Left ventricle myocardium inferior (tissue), 1 donor: ENCODE data around the gene PALM. TPM values are rescaled to one million over a fixed set of nuclear protein-coding genes. Genes with fewer than 3 reads are reported as not detected.

Experiments
- DNase-seq: peaks from one replicate; pipeline ENCODE4 v3.0.0-alpha.2; 2020
- H3K27ac ChIP-seq: fragments of 200-600 bp; replicated peaks from 2 replicates; pipeline ENCODE4 v1.8.0; 2021
- H3K27me3 ChIP-seq: fragments of 200-600 bp; 2 replicates; pipeline ENCODE4 v1.8.0; 2021; ENCODE audit warnings: low read depth
- H3K36me3 ChIP-seq: fragments of 200-600 bp; 2 replicates; pipeline ENCODE4 v1.8.0; 2021
- H3K4me1 ChIP-seq: fragments of 200-600 bp; 2 replicates; pipeline ENCODE4 v1.8.0; 2021
- H3K4me3 ChIP-seq: fragments of 200-600 bp; 2 replicates; pipeline ENCODE4 v1.8.0; 2021; ENCODE audit warnings: mild to moderate bottlenecking, moderate library complexity
- H3K9me3 ChIP-seq: fragments of 200-600 bp; replicated peaks from 2 replicates; pipeline ENCODE4 v1.8.0; 2021
- intact Hi-C: fragments of 100-400 bp; cut with micrococcal nuclease; formaldehyde crosslinking; loops from one replicate; pipeline ENCODE4 v1.11.0; 2022
- total RNA-seq: library from RNA; stranded (reverse); fragmentation: NEBNext Ultra II Directional; extraction: Animal tissue kit (Norgen Biotek cat#: 25700); gene quantifications from one replicate; pipeline ENCODE4 v1.2.1, GENCODE V29; 2021
- TF ChIP-seq, protein P1 (sequence below): fragments of 200-600 bp; IDR thresholded peaks from 2 replicates; pipeline ENCODE4 v1.8.0; 2021; ENCODE audit warnings: antibody characterized with exemption, mild to moderate bottlenecking, borderline replicate concordance
- donor health status: DM: no; HTN: yes; CAD: no; lungs with severe emphysema.

PALM gene
- total RNA-seq, 1 donor from 2014 or later, result 26.8 TPM

DNA sequence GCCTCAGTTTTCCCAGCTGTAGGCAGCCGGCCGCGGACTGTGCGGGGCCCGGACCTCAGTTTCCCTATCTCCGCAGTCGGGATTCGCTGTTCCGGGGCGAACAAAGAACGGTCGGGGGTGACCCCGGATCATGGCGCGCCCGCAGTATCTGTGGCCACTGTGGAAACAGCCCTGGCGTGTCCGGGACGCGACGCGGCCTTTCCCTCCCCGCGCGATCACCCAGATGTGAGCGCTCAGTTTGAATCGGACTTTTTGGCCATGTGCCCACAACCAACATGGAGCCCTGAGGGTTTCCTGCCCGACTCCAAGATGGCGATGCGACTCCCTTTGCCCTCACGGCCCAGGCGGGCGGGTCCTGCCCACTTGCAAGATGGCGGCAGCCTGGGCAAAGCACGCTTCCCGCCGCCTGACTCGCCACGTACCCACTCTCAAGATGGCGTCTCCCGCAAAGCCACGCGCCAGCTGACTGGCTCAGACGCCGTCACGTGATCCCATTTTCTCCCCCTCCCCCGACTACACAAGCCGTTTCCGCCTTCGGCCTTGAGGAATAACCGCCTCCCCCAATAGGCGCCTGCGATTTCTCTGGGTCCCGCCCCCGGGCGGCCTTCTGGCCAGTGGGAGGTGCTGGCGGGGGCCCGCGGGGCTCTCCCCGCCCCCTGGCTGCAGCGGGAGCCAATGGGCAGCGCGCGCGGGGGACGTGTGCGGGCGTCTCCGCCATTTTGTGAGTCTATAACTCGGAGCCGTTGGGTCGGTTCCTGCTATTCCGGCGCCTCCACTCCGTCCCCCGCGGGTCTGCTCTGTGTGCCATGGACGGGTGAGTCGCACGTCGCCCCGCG lies 88.2 kb downstream of the PALM start, which contains the start of gene PTBP1:
TSS of gene PTBP1 (plus strand) at position 761 of the 836 bp plus-strand sequence. CDS start at position 807, 46 bp downstream.
- DNase-seq, result peak; percentile 100
- intact Hi-C loops, result no loop called here
- Histone ChIP-seq H3K9me3 (no peaks in the 10 kb centered on the region), H3K27me3 (no peaks in the 10 kb centered on the region), H3K27ac (peak within 1 kb of the TSS; percentile 100), H3K4me1 (peaks cover 66% of the 10 kb centered on the region), H3K36me3 (peaks cover 11% of the 10 kb centered on the region), H3K4me3 (peak within 1 kb of the TSS; percentile 77)
- TF ChIP-seq, protein P1, sequence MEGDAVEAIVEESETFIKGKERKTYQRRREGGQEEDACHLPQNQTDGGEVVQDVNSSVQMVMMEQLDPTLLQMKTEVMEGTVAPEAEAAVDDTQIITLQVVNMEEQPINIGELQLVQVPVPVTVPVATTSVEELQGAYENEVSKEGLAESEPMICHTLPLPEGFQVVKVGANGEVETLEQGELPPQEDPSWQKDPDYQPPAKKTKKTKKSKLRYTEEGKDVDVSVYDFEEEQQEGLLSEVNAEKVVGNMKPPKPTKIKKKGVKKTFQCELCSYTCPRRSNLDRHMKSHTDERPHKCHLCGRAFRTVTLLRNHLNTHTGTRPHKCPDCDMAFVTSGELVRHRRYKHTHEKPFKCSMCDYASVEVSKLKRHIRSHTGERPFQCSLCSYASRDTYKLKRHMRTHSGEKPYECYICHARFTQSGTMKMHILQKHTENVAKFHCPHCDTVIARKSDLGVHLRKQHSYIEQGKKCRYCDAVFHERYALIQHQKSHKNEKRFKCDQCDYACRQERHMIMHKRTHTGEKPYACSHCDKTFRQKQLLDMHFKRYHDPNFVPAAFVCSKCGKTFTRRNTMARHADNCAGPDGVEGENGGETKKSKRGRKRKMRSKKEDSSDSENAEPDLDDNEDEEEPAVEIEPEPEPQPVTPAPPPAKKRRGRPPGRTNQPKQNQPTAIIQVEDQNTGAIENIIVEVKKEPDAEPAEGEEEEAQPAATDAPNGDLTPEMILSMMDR, result peak; percentile 39

Other genes with a start within 250 kb of the PALM start
- 11.3 TPM for gene SHC2, start 247.9 kb upstream of the PALM start, total RNA-seq
- gene MADCAM1, start 212.4 kb upstream of the PALM start, total RNA-seq, result 0.22 TPM
- gene TPGS1, start 201.4 kb upstream of the PALM start, total RNA-seq, result 11.2 TPM
- 96.5 TPM for gene CDC34, start 177.2 kb upstream of the PALM start, total RNA-seq
- not detected for gene GZMM, start 164.9 kb upstream of the PALM start, total RNA-seq
- gene BSG, start 136.3 kb upstream of the PALM start, total RNA-seq, result 1,533 TPM
- gene HCN2, start 119.1 kb upstream of the PALM start, total RNA-seq, result 21.9 TPM
- 54.3 TPM for gene POLRMT, start 75.4 kb upstream of the PALM start, total RNA-seq
- not detected for gene FGF22, start 69.1 kb upstream of the PALM start, total RNA-seq
- gene RNF126, start 45.7 kb upstream of the PALM start, total RNA-seq, result 25.5 TPM
- 56.1 TPM for gene FSTL3, start 32.5 kb upstream of the PALM start, total RNA-seq
- not detected for gene PRSS57, start 13.5 kb upstream of the PALM start, total RNA-seq
- gene MISP, start 42.2 kb downstream of the PALM start, total RNA-seq, result not detected
- gene PTBP1, start 88.5 kb downstream of the PALM start, total RNA-seq, result 55.6 TPM
- not detected for gene PLPPR3, start 113.0 kb downstream of the PALM start, total RNA-seq
- gene AZU1, start 118.9 kb downstream of the PALM start, total RNA-seq, result not detected
- not detected for gene PRTN3, start 132.1 kb downstream of the PALM start, total RNA-seq
- gene ELANE, start 143.4 kb downstream of the PALM start, total RNA-seq, result 0.58 TPM
- gene CFD, start 150.7 kb downstream of the PALM start, total RNA-seq, result 200 TPM
- gene MED16, start 184.3 kb downstream of the PALM start, total RNA-seq, result 19.4 TPM
- not detected for gene RNU6-9, start 184.5 kb downstream of the PALM start, total RNA-seq
- gene R3HDM4, start 204.3 kb downstream of the PALM start, total RNA-seq, result 21.6 TPM
- not detected for gene KISS1R, start 208.4 kb downstream of the PALM start, total RNA-seq
- gene ARID3A, start 217.1 kb downstream of the PALM start, total RNA-seq, result 4.8 TPM